GM21529 (cell line): Measurements from ENCODE around the gene ESM1.
"Not testable (repeated sequence)": the region's sequence is repeated elsewhere in the genome, so short reads cannot be mapped to it uniquely, and the experiment has no call there.

Source experiments
- ATAC-seq: cut with Tn5 transposase; IDR thresholded peaks from one replicate; pipeline ENCODE4 v1.9.1; 2021; ENCODE audit not compliant: unreplicated experiment

ESM1 gene

GRCh38 chr5:54985301-54986268 is at the start of gene ESM1:
Gene ESM1 (minus strand): TSS chr5:54985593. CDS start chr5:54985517, 76 bp downstream.
- no peak for ATAC-seq

GRCh38 chr5:55033568-55033967 is 48.2 kb upstream of the ESM1 start:
- ATAC-seq, result no peak

- ATAC-seq, result no peak
These were observed 46.1 kb upstream of the ESM1 start for GRCh38 chr5:55031492-55031891.

- ATAC-seq, result no peak
These were observed 45.4 kb upstream of the ESM1 start for GRCh38 chr5:55030676-55031369.

DNA sequence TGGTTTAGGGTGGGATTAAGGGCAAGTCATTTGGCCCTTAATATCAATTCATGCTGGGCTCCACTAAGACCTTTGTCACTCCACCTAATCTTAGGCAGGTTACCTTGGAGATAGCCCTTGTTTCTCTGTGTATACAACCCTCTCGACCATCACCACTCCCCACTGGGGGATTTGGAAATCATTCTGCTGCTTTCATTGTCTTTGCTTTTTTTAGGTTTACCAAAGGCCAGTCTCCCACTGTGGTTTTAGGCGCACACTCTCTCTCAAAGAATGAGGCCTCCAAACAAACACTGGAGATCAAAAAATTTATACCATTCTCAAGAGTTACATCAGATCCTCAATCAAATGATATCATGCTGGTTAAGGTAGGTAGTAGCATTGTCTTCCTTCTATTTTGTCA is 44.8 kb upstream of the ESM1 start:
- no peak for ATAC-seq

DNA sequence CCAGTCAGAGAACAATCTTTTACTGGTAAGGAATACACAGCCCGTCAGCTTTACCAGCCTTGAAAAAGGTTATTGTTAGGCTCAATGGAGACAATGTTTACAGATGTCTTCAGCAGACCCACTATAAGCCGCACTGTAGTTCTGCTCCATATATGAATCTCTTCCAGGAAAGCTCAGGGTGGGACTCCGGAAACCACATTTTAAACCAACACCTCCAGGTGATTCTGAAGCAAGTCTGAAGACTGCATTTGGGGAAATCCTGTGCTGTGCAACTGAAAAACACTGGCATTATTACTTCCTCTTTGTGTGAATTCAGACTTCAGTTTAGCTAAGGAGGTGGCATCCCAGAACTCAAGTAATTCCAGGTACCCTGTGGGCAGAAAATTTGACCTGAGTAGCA is 42.2 kb upstream of the ESM1 start:
- ATAC-seq, result no peak

- ATAC-seq, result no peak
These were observed 37.1 kb upstream of the ESM1 start for GRCh38 chr5:55022450-55022849.

DNA sequence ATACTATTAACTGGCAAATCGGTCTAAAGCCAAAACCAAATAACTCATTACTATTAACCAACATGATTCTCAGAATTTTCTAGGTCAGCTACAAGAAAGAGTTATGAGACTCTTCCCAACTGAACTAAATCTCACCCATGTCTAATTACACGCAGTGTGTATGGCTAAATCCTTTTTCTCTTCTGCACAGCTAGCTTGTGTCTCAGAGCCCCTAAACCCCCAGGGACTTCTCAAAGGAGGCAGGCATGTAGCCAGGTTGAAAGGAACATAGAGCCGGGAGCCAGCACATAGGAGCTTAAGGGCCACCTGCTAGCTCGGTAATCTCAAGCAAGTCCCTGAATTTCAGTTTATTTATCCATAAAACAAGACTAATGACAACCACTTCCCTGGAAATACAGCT is 36.4 kb upstream of the ESM1 start:
- no peak for ATAC-seq

GRCh38 chr5:55021410-55021809 is 36.0 kb upstream of the ESM1 start:
- no peak for ATAC-seq

DNA sequence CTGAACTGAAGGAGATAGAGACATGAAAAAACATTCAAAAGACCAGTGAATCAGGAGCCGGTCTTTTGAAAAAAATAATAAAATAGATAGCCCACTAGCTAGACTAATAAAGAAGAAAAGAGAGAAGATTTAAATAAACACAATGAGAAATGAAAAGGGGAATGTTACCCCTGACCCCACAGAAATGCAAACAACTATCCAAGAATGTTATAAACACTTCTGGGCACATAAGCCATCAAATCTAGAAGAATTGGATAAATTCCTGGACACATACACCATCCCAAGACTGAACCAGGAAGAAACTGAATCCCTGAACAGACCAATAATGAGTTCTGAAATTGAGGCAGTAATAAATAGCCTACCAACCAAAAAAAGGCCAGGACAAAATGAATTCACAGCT is 24.8 kb upstream of the ESM1 start:
- ATAC-seq, result not testable (repeated sequence)

- ATAC-seq, result no peak
These were observed 19.3 kb upstream of the ESM1 start for GRCh38 chr5:55004729-55005128.

DNA sequence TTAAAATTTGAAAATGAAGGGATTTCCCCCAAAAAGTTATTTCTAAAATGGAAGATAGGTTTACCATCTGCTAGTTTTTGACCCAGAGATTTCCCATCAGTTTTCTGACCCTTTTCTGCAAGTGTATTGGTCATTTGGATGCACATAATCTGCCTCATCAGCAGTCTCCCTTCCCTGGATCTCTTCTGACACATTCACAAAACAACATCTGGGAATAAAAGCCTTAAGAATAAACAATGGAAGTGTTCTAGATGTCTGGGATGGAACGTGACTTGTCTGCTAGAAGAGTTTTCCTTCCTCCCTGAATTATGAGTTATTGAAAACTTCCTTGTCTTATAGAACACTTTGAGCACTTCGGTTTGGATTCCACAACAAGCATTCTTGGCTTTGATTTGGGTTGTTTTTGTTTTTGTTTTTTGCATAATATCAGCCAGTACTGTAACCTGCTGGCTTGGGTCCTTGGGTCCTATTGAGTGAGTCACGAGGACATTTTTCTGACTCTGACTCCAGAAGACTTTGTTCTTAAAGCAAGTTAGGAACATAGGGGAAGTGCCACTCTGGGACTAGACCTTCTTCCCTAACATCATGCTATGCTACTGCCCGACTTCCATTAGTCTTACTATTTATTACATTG is 18.2 kb upstream of the ESM1 start:
- no peak for ATAC-seq

- ATAC-seq, result not testable (repeated sequence)
These were observed 16.8 kb upstream of the ESM1 start for GRCh38 chr5:55002166-55002565.

DNA sequence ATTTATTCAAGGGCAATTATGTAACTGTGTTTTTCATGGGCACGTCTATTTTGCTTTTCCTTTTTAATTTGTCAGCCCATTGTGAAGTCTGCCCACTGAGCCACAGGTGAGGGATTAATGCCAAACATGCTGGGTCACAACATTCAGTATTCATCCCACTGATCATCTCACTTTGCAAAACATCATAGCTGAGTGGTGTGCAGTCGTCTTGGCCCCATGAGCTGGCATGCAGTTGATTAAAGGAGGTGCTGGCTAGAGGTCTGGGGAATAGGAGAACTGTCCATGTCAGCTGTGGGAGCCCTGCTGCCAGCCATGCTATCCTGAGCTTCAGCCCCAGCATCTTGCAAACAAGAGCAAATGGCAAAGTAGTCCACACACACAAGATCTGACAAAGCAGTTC is 11.7 kb upstream of the ESM1 start:
- ATAC-seq, result no peak

- ATAC-seq, result no peak
These were observed 11.1 kb upstream of the ESM1 start for GRCh38 chr5:54996466-54996865.

- ATAC-seq, result no peak
These were observed 9.8 kb upstream of the ESM1 start for GRCh38 chr5:54995168-54995567.

- ATAC-seq, result no peak
These were observed 9.2 kb upstream of the ESM1 start for GRCh38 chr5:54994628-54995027.

DNA sequence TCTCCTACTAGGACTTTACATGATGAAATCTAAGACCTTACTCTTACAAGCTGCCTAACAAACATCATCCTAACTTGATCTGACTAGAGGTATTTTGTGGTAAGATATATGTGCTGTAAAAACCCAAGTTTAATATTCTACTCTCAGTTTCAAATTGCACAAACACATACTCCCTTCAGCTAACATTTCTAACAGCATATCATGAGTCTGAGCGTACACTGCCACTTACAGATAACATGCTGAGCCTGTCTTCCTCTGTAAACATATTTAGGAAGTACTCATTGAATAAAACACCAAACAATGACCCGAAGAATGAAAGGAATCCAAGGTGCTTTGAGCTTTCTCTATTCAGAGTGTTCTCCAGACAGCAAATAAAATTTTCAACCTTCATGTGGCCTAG is 7.9 kb upstream of the ESM1 start:
- no peak for ATAC-seq

GRCh38 chr5:54991416-54991815 is 6.0 kb upstream of the ESM1 start:
- no peak for ATAC-seq

GRCh38 chr5:54990841-54991258 is 5.5 kb upstream of the ESM1 start:
- ATAC-seq, result no peak

DNA sequence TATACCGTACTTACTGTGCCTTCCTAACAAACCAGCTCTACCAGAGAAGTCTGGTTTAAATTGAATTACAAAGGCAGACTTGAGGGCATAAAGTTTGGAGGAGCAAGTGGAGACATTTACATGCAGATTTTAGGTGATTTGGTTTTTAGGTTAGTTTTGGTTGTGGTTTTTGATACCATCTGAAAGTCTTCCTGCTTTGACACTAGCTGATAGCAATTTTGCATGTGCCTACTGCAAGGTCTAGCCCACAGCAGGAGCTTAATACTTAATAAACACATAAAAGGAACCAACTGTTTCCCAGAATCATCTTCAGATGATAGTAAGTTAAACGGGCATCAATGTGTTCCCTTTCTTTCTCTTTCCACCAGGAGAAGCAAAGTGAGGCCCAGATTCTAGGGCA is 3.4 kb upstream of the ESM1 start:
- no peak for ATAC-seq

DNA sequence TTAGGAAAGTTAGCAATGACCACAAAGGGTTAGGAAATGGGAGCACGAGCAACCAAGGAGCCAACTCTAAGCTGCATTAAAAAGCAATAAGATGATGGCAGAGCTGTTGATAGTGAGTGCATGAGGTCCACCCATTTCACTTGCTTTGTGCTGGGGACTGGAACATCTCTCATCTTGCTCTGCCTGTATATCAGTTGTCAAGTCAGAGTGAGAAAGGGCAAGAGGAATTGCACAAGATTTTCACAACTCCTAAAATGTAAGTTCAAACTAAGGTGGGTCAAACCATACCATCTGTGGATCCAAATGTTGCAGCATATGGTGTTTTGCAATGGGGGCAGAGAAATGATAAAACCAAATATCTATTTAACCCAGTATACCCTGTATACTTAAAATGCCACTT is 2.8 kb upstream of the ESM1 start:
- ATAC-seq, result no peak
